GM23338 (cell line): Measurements from ENCODE around the gene COL8A1. TPM values are rescaled to one million over a fixed set of nuclear protein-coding genes. Genes with fewer than 3 reads are reported as not detected.

Experiments used
- ATAC-seq: fragments of 200-7000 bp; cut with Tn5 transposase; 3 replicates; pipeline ENCODE4 v1.9.1; 2020
- DNase-seq: peaks from one replicate; pipeline ENCODE4 v3.0.0-alpha.2; 2015; ENCODE audit warnings: low spot score
- H2AFZ ChIP-seq: fragments of 200-600 bp; sonication (generic); 2 replicates; pipeline ENCODE4 v1.8.0; 2016; ENCODE audit warnings: antibody characterized with exemption, mild to moderate bottlenecking, moderate library complexity
- H3F3A ChIP-seq: fragments of 200-600 bp; sonication (generic); replicated peaks from 2 replicates; pipeline ENCODE4 v1.8.0; 2017; ENCODE audit warnings: antibody characterized with exemption, mixed run types, low read depth
- H3K27ac ChIP-seq: fragments of 200-600 bp; sonication (generic); 2 replicates; pipeline ENCODE4 v1.6.1; 2016; ENCODE audit warnings: low read depth
- H3K27me3 ChIP-seq: fragments of 200-600 bp; sonication (generic); 2 replicates; pipeline ENCODE4 v1.8.0; 2016; ENCODE audit warnings: mild to moderate bottlenecking, mixed run types, moderate library complexity; ENCODE audit not compliant: insufficient read depth
- H3K36me3 ChIP-seq: fragments of 200-600 bp; sonication (generic); 2 replicates; pipeline ENCODE4 v1.8.0; 2016; ENCODE audit warnings: mild to moderate bottlenecking; ENCODE audit not compliant: insufficient read depth
- H3K4me1 ChIP-seq: fragments of 200-600 bp; sonication (generic); 2 replicates; pipeline ENCODE4 v1.8.0; 2016; ENCODE audit warnings: mild to moderate bottlenecking, moderate library complexity; ENCODE audit not compliant: insufficient read depth
- H3K4me2 ChIP-seq: fragments of 200-600 bp; sonication (generic); 2 replicates; pipeline ENCODE4 v1.7.1; 2017; ENCODE audit warnings: mixed run types
- H3K4me3 ChIP-seq: fragments of 200-600 bp; sonication (generic); 2 replicates; pipeline ENCODE4 v1.6.1; 2016; ENCODE audit warnings: mixed run types
- H3K79me2 ChIP-seq: fragments of 200-600 bp; sonication (generic); replicated peaks from 2 replicates; pipeline ENCODE4 v1.8.0; 2017; ENCODE audit warnings: mild to moderate bottlenecking; ENCODE audit not compliant: insufficient read depth
- H3K9me2 ChIP-seq: fragments of 200-600 bp; sonication (generic); 2 replicates; pipeline ENCODE4 v1.8.0; 2017; ENCODE audit not compliant: insufficient read depth
- H4K20me1 ChIP-seq: fragments of 200-600 bp; sonication (generic); replicated peaks from 2 replicates; pipeline ENCODE4 v1.8.0; 2017; ENCODE audit warnings: mild to moderate bottlenecking; ENCODE audit not compliant: insufficient read depth
- H3K27ac Mint-ChIP-seq: 2 replicates; pipeline ENCODE4 v1.8.0; 2020; ENCODE audit warnings: inconsistent platforms, mild to moderate bottlenecking, moderate library complexity, mixed read lengths
- H3K27me3 Mint-ChIP-seq: 3 replicates; pipeline ENCODE4 v1.8.0; 2022; ENCODE audit warnings: low read depth, mild to moderate bottlenecking, moderate library complexity, mixed read lengths, inconsistent platforms; ENCODE audit not compliant: insufficient read depth, poor library complexity
- H3K36me3 Mint-ChIP-seq: 3 replicates; pipeline ENCODE4 v1.8.0; 2021; ENCODE audit warnings: low read depth, mild to moderate bottlenecking, inconsistent platforms, moderate library complexity, mixed read lengths
- H3K4me1 Mint-ChIP-seq: 3 replicates; pipeline ENCODE4 v1.8.0; 2020; ENCODE audit warnings: mild to moderate bottlenecking, inconsistent platforms, mixed read lengths
- H3K4me3 Mint-ChIP-seq: 3 replicates; pipeline ENCODE4 v1.8.0; 2021; ENCODE audit warnings: moderate library complexity, mild to moderate bottlenecking, inconsistent platforms, mixed read lengths
- H3K9me3 Mint-ChIP-seq: 3 replicates; pipeline ENCODE4 v1.8.0; 2020; ENCODE audit warnings: moderate library complexity, mild to moderate bottlenecking, inconsistent platforms, mixed read lengths
- CREB1 ChIP-seq: fragments of 250-450 bp; sonication (Bioruptor Pico); IDR thresholded peaks from 2 replicates; pipeline ENCODE4 v1.5.0; 2020; ENCODE audit warnings: low read depth, mild to moderate bottlenecking, moderate library complexity
- EZH2 ChIP-seq: fragments of 200-600 bp; sonication (generic); IDR thresholded peaks from one replicate; pipeline ENCODE4 v1.8.0; 2017; ENCODE audit warnings: antibody characterized with exemption, mild to moderate bottlenecking, low read depth; ENCODE audit not compliant: unreplicated experiment
- EZH2phosphoT487 ChIP-seq: fragments of 200-600 bp; sonication (generic); IDR thresholded peaks from one replicate; pipeline ENCODE4 v1.8.1; 2018; ENCODE audit warnings: antibody characterized with exemption; ENCODE audit not compliant: unreplicated experiment
- NANOG ChIP-seq: IDR thresholded peaks from 2 replicates; pipeline ENCODE4 v1.6.1; 2016; ENCODE audit warnings: antibody characterized with exemption, borderline replicate concordance
- POLR2AphosphoS5 ChIP-seq: IDR thresholded peaks from 2 replicates; pipeline ENCODE4 v1.6.1; 2016; ENCODE audit warnings: antibody characterized with exemption, low read depth
- STAT1 ChIP-seq: IDR thresholded peaks from one replicate; pipeline ENCODE4 v1.6.1; 2016; ENCODE audit warnings: antibody characterized with exemption; ENCODE audit not compliant: unreplicated experiment
- ZNF114 ChIP-seq: fragments of 250-450 bp; sonication (Bioruptor Pico); IDR thresholded peaks from 2 replicates; pipeline ENCODE4 v1.5.0; 2020; ENCODE audit warnings: mild to moderate bottlenecking, moderate library complexity
- ZNF331 ChIP-seq: fragments of 250-450 bp; sonication (Bioruptor Pico); IDR thresholded peaks from 2 replicates; pipeline ENCODE4 v1.5.0; 2020; ENCODE audit warnings: low read depth, mild to moderate bottlenecking, moderate library complexity
- polyA plus RNA-seq: library from polyadenylated mRNA; unstranded; fragments of >200 nt; fragmentation: Nextera tagmentation; extraction: Ambion mirVana; gene quantifications from 2 replicates; pipeline ENCODE4 v1.2.1, GENCODE V29; 2016
- total RNA-seq: library from RNA; depleted of rRNA; stranded (reverse); fragments of >200 nt; shearing (Covaris generic); gene quantifications from 2 replicates; pipeline ENCODE4 v1.2.3, GENCODE V29; 2014
- TF ChIP-seq, protein P1 (sequence below): IDR thresholded peaks from one replicate; pipeline ENCODE4 v1.6.1; 2018; ENCODE audit warnings: antibody characterized with exemption; ENCODE audit not compliant: unreplicated experiment
- TF ChIP-seq, protein P2 (sequence below): IDR thresholded peaks from 2 replicates; pipeline ENCODE4 v1.6.1; 2016; ENCODE audit warnings: antibody characterized with exemption
- TF ChIP-seq, protein P3 (sequence below): fragments of 250-450 bp; sonication (Bioruptor Pico); IDR thresholded peaks from 2 replicates; pipeline ENCODE4 v1.5.0; 2020; ENCODE audit warnings: mild to moderate bottlenecking, moderate library complexity

COL8A1 gene
- total and polyA plus RNA-seq, 2 experiments from 2014 or later, result 0.26 to 0.97 TPM

DNA sequence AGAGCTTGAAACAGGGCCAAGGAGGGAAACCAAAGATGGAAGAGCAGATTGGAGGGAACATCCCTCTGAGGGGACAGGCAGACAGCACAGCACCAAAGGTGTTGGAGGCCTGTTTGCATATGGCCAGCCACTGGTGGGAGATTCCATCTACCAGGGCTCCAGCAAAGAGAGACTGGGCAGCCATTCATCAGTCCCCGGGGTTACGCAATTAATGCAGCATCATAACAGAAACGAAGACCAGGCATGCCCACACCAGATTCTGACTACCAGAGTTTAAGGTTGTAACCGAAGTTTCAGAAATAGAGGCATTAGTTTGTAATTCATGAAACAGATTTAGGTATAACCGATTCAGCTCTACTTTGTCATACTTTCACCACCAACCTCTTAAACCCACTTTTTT is 58.1 kb downstream of the COL8A1 start:
- DNase-seq (no peak), ATAC-seq (no peak)
- no peaks in the 10 kb centered on the region for H3K27me3 Mint-ChIP-seq
- Histone ChIP-seq H2AFZ (no peak overlapping the region), H3K79me2 (no peaks in the 10 kb centered on the region), H3K36me3 (no peaks in the 10 kb centered on the region), H4K20me1 (no peaks in the 10 kb centered on the region), H3K4me1 (no peaks in the 10 kb centered on the region), H3F3A (no peaks in the 10 kb centered on the region), H3K27ac (no peak overlapping the region), H3K9me2 (peaks cover 6% of the 10 kb centered on the region; the same call in 1 of the 2 replicates), H3K4me3 (no peak overlapping the region), H3K27me3 (no peaks in the 10 kb centered on the region), H3K4me2 (no peak overlapping the region)
- H3K9me3 Mint-ChIP-seq, result no peaks in the 10 kb centered on the region
- no peaks in the 10 kb centered on the region for H3K4me1 Mint-ChIP-seq
- H3K4me3 Mint-ChIP-seq, result no peak overlapping the region
- H3K36me3 Mint-ChIP-seq, result no peaks in the 10 kb centered on the region; the same call in 2 of the 3 replicates
- TF ChIP-seq ZNF331 (CRISPR knock-in tag), result no peak
- TF ChIP-seq EZH2phosphoT487, result no peak
- no peak for TF ChIP-seq POLR2AphosphoS5
- TF ChIP-seq NANOG, result no peak
- TF ChIP-seq ZNF114 (CRISPR knock-in tag), result no peak
- H3K27ac Mint-ChIP-seq, result no peak overlapping the region

DNA sequence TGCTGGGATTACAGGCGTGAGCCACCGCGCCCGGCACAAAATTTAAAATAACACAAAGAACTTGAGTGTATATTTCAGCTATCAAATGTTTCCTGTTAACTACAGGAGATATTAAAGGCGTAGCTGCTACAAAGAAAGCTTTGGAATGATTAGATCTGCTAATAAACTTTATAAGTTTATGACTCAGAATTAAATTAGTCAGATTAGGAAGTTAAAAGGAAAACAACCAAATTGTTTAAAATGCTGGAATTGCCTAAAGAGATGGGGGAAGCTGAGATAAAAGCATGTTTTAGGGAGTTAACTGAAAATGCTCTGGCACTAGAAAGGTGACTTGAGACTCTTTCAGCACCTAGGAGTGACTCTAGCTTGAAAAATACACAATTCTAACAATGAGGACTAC is 58.9 kb downstream of the COL8A1 start:
- Mint-ChIP-seq H3K4me3 (no peak overlapping the region), H3K36me3 (no peaks in the 10 kb centered on the region; the same call in 2 of the 3 replicates), H3K4me1 (no peaks in the 10 kb centered on the region), H3K27me3 (no peaks in the 10 kb centered on the region), H3K27ac (no peak overlapping the region), H3K9me3 (no peaks in the 10 kb centered on the region)
- no peaks in the 10 kb centered on the region for H4K20me1 ChIP-seq
- peaks cover 6% of the 10 kb centered on the region; the same call in 1 of the 2 replicates for H3K9me2 ChIP-seq
- no peaks in the 10 kb centered on the region for H3K27me3 ChIP-seq
- H3K27ac ChIP-seq, result no peak overlapping the region
- H3K4me3 ChIP-seq, result no peak overlapping the region
- no peaks in the 10 kb centered on the region for H3K79me2 ChIP-seq
- no peak overlapping the region for H2AFZ ChIP-seq
- H3K36me3 ChIP-seq, result no peaks in the 10 kb centered on the region
- no peaks in the 10 kb centered on the region for H3F3A ChIP-seq
- H3K4me1 ChIP-seq, result no peaks in the 10 kb centered on the region
- DNase-seq (no peak), ATAC-seq (no peak)
- H3K4me2 ChIP-seq, result no peak overlapping the region
- TF ChIP-seq CREB1 (CRISPR knock-in tag), result no peak
- TF ChIP-seq, protein P1, sequence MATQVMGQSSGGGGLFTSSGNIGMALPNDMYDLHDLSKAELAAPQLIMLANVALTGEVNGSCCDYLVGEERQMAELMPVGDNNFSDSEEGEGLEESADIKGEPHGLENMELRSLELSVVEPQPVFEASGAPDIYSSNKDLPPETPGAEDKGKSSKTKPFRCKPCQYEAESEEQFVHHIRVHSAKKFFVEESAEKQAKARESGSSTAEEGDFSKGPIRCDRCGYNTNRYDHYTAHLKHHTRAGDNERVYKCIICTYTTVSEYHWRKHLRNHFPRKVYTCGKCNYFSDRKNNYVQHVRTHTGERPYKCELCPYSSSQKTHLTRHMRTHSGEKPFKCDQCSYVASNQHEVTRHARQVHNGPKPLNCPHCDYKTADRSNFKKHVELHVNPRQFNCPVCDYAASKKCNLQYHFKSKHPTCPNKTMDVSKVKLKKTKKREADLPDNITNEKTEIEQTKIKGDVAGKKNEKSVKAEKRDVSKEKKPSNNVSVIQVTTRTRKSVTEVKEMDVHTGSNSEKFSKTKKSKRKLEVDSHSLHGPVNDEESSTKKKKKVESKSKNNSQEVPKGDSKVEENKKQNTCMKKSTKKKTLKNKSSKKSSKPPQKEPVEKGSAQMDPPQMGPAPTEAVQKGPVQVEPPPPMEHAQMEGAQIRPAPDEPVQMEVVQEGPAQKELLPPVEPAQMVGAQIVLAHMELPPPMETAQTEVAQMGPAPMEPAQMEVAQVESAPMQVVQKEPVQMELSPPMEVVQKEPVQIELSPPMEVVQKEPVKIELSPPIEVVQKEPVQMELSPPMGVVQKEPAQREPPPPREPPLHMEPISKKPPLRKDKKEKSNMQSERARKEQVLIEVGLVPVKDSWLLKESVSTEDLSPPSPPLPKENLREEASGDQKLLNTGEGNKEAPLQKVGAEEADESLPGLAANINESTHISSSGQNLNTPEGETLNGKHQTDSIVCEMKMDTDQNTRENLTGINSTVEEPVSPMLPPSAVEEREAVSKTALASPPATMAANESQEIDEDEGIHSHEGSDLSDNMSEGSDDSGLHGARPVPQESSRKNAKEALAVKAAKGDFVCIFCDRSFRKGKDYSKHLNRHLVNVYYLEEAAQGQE, result no peak
- no peak for TF ChIP-seq ZNF331 (CRISPR knock-in tag)
- no peak for TF ChIP-seq EZH2phosphoT487
- TF ChIP-seq STAT1, result no peak
- TF ChIP-seq, protein P2, sequence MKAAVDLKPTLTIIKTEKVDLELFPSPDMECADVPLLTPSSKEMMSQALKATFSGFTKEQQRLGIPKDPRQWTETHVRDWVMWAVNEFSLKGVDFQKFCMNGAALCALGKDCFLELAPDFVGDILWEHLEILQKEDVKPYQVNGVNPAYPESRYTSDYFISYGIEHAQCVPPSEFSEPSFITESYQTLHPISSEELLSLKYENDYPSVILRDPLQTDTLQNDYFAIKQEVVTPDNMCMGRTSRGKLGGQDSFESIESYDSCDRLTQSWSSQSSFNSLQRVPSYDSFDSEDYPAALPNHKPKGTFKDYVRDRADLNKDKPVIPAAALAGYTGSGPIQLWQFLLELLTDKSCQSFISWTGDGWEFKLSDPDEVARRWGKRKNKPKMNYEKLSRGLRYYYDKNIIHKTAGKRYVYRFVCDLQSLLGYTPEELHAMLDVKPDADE, result no peak
- no peak for TF ChIP-seq ZNF114 (CRISPR knock-in tag)
- TF ChIP-seq, protein P3, sequence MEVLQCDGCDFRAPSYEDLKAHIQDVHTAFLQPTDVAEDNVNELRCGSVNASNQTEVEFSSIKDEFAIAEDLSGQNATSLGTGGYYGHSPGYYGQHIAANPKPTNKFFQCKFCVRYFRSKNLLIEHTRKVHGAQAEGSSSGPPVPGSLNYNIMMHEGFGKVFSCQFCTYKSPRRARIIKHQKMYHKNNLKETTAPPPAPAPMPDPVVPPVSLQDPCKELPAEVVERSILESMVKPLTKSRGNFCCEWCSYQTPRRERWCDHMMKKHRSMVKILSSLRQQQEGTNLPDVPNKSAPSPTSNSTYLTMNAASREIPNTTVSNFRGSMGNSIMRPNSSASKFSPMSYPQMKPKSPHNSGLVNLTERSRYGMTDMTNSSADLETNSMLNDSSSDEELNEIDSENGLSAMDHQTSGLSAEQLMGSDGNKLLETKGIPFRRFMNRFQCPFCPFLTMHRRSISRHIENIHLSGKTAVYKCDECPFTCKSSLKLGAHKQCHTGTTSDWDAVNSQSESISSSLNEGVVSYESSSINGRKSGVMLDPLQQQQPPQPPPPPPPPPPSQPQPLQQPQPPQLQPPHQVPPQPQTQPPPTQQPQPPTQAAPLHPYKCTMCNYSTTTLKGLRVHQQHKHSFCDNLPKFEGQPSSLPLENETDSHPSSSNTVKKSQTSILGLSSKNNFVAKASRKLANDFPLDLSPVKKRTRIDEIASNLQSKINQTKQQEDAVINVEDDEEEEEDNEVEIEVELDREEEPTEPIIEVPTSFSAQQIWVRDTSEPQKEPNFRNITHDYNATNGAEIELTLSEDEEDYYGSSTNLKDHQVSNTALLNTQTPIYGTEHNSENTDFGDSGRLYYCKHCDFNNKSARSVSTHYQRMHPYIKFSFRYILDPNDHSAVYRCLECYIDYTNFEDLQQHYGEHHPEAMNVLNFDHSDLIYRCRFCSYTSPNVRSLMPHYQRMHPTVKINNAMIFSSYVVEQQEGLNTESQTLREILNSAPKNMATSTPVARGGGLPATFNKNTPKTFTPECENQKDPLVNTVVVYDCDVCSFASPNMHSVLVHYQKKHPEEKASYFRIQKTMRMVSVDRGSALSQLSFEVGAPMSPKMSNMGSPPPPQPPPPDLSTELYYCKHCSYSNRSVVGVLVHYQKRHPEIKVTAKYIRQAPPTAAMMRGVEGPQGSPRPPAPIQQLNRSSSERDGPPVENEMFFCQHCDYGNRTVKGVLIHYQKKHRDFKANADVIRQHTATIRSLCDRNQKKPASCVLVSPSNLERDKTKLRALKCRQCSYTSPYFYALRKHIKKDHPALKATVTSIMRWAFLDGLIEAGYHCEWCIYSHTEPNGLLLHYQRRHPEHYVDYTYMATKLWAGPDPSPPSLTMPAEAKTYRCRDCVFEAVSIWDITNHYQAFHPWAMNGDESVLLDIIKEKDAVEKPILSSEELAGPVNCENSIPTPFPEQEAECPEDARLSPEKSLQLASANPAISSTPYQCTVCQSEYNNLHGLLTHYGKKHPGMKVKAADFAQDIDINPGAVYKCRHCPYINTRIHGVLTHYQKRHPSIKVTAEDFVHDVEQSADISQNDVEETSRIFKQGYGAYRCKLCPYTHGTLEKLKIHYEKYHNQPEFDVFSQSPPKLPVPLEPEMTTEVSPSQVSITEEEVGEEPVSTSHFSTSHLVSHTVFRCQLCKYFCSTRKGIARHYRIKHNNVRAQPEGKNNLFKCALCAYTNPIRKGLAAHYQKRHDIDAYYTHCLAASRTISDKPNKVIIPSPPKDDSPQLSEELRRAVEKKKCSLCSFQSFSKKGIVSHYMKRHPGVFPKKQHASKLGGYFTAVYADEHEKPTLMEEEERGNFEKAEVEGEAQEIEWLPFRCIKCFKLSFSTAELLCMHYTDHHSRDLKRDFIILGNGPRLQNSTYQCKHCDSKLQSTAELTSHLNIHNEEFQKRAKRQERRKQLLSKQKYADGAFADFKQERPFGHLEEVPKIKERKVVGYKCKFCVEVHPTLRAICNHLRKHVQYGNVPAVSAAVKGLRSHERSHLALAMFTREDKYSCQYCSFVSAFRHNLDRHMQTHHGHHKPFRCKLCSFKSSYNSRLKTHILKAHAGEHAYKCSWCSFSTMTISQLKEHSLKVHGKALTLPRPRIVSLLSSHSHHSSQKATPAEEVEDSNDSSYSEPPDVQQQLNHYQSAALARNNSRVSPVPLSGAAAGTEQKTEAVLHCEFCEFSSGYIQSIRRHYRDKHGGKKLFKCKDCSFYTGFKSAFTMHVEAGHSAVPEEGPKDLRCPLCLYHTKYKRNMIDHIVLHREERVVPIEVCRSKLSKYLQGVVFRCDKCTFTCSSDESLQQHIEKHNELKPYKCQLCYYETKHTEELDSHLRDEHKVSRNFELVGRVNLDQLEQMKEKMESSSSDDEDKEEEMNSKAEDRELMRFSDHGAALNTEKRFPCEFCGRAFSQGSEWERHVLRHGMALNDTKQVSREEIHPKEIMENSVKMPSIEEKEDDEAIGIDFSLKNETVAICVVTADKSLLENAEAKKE (CRISPR knock-in tag), result no peak
- TF ChIP-seq EZH2, result no peak
